NCI-H526 treated with DMSO at 0.1 percent for 48 hours (cell line): ENCODE data around the gene MAP2K4.

Experiments
- DNase-seq: peaks from one replicate; lab custom pipeline; 2025; lab: John Stamatoyannopoulos, UW

MAP2K4 gene

DNA sequence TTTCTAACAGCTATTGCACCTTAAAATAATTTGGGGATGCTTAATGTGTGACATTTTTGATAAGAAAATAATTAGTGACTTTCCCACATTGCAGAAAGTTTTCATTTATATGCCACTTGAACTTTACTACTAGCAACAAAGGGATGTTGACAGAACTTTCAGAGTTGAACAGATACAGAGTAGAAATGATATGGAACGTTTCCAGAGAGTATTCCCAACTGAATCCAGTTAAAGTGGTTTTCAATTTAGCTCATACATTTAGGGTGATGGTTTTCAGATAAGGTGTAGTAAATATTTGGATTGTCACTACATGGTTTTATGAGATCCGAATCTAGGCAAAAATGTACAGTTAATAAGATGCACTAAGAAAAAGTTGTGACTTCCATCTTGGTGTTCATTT lies 17.3 kb downstream of the MAP2K4 start:
- no peak for DNase-seq

DNA sequence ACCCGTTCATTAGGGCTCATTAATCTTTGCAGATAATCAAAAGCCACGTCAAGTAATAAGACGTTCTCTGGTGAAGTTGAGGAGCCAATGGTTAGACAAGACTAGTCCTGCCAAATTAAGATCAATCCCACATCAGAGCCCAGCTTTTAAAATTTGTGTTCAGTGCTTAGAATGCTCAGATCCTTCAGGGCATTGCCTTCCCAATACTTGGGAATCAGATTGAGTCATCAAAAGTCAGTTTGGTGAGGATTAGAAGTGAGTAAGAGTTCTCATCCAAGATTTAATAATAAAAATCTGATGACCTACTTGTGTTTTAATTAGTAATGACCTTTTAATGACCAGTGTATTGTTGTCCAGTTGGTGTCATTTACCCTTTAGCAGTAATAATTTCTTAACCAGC lies 19.8 kb downstream of the MAP2K4 start:
- no peak for DNase-seq

DNA sequence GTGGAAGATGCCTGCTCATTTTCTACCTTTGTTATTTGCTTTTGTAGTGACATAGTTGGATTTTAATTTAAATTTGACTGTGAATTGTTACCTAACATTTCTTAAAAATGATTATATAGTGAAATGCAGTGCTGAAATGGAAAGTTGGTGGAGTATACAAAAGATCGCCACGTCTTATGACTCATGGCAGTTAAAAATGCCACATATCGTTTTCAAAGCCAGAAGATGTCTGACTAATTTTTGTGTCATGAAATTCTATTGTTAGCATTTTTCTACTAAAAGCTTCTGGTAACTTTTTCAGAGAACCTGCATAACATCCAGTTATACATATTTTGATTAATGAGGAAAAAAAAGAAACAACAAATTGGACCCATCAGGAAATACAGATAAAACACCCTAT lies 20.6 kb downstream of the MAP2K4 start:
- no peak for DNase-seq

DNA sequence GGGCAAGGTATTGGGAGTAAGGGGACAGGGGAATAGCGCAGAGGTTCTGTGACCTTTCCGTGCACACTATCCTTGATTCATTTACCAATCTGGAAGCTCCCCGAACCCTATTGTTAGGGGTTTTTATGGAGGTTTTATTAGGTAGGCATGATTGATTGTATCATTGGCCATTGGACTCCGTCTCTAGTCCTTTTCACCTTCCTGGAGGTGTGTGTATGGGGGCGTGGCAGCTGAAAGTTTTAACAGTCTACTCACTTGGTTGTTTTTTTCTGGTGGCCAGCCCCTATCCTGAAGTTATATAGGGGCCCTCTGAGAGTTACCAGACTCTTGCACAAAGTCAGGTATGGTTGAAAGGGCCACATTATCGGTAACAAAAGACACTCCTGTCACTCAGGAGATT lies 23.0 kb downstream of the MAP2K4 start:
- DNase-seq: no peak

DNA sequence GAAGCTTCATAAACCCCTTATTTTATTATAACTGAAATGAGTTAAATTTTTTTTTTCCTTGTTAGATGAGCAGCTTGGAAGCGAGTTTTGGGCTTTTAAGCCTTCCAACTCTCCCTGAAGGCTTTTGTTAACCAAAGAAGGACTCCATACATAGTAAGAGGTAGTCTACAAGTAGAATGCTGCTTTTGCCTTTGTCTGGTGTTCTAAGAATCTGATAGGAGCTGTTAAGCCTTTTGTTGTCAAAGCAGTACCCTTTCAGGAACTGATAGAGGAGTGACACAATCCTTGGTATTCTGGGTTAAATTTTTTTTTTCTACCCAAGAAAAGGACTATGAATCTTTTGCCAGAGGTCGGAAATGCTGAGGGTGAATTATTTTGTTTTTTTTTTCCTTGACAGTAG lies 26.1 kb downstream of the MAP2K4 start:
- DNase-seq: no peak

DNA sequence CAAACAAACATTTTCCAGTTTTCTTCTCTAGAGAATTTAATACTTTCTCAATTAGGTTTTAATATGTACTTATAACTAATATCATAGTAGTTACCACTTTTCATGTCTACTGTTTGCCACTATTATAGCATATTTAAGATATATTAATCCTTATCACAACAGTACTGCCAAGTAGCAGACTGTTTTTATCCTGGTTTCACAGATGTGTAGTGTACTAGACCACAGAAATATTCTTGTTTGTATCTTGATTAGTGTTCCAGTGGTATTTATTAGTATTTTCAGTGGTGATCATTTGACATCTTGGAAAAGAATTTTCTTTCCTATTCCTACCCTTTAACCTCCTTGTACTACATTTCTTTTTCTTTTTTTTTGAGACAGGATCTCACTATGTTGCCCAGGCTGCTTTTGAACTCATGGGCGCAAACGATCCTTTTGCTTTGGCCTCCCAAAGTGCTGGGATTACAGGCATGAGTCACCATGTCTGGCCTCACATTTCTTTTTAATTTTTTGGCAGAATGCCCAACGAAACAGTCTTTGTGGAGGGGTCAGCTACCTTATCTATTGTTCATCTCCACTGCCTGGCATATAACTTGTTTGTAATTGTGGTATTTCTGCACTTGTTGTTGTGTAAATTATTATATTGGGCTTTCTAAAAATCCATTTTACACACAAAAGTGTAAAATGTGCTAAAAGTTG lies 27.2 kb downstream of the MAP2K4 start:
- DNase-seq: no peak

DNA sequence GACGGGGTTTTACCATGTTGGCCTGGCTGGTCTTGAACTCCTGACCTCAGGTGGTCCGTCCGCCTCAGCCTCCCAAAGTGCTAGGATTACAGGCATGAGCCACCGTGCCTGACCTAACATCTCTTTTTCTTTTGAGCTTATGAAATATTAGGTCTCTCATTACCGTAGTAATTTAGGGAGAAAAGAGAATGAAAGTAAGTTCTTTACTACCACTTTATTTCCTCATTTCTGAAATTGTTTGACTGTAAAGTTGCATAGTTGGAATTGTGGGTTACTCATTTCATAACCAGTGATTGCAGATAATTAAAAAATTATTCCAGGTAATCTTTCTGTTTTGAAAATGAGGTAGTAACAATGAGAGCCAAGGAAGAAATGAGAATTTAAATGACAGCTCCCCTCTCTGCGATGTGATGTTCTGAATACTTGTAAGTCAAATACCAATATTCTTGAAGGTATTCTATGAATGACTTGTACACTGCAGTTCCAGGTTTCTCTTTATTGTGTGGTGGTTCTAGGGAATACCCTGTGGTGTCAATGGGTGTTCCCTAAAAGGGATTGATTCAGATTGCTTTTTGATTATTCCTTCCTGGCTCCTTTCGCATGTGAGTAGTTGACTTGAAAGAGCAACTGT lies 28.3 kb downstream of the MAP2K4 start:
- DNase-seq: no peak

DNA sequence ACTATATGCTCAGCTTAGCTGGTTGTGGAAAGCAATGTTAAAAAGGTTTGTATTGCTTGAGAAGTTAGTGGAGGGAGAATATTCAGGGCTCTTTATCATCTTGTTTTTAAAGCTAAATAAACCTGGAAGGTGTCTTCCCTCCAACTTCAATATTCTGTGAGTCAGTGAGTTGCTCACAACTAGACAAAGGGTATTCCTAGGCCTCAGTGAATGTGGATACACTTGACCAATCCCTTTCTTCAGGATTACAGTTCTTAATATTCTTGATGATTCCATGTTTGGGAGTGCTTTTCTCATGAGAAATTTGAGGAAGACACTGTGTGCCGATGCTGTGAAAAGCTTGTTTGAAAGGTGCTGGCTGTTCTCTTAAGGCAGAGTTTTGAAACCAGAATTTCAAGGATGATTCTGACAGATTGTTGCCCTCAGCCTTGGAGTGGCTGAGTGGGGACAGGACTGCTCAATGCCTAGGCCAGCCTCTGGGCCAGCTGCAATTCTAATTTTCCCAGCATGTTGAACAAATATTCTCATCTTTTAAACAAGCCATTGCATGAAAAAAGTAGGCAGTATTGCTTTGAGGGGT lies 30.1 kb downstream of the MAP2K4 start:
- no peak for DNase-seq

DNA sequence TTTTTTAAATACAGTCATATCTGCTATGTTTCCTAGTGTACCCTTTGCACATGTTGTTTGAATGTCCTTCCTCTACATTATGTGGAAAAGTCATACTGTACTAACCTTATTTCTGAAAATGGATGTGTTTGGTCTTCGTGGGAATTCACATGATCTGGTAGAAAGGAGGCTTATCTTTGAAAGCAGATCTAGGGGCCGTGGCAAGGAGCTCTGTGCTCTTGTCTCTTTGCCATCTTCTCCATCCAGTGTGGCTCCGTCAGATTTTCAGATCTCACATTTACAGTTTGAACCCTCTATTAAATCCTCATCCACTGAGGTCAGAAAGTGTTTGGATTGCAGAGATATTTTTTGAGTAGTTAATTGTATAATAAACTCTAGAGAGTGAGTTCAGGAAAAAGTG lies 32.9 kb downstream of the MAP2K4 start:
- DNase-seq: no peak

DNA sequence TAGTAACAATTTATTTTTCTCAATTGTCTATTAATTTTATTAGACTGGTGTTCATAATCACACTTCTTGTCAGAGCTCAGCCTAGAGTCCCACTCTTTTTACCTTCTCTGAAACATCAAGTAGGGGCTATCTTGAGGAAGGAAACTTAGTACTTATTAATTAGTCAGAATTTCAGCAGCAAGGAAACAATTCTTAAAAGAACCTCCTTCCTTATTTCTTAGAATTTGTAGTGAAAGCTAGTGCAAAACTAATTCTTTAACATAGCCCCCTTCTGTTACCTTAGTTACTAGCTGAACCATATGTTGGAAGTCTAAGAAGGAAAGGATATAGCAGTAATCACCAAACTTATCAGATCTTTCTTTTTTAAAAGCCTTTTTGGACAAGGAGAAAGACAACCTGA lies 35.2 kb downstream of the MAP2K4 start:
- no peak for DNase-seq

DNA sequence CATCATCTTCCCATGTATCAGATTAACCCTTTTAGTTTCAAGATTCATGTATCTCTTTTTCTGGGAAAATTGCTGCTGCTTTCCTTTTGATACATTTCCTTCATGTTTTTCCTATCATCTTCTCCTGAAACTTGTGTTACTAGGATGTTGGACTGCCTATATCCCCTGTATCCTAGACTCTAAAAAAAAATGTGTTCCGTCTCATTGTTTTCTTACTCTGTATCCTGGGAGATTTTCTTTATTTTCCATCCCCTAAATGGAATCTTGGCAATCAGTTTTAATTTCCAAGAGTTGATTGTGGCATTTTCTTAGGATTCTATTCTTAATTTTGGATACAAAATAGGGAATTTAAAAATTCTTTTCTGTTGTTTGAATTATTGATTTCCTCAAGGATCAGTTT lies 36.8 kb downstream of the MAP2K4 start:
- no peak for DNase-seq

DNA sequence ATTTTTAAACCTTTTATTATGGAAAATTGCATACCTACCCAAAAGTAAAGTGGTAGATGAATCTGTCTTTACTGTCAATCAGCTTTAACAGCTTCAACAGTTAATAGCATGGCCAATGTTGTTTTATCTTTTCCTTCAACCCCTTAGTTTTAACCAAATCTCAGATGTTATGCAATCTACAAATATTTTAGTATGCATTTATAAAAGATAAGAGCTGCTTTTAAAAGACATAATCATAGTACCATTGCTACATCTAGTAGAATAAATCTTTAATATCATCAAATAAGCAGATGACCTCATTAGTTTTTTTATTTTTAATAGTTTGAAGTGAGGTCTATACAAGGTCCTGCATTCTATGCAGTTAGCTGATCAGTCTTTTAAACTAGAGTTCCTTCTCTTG lies 37.9 kb downstream of the MAP2K4 start:
- no peak for DNase-seq

DNA sequence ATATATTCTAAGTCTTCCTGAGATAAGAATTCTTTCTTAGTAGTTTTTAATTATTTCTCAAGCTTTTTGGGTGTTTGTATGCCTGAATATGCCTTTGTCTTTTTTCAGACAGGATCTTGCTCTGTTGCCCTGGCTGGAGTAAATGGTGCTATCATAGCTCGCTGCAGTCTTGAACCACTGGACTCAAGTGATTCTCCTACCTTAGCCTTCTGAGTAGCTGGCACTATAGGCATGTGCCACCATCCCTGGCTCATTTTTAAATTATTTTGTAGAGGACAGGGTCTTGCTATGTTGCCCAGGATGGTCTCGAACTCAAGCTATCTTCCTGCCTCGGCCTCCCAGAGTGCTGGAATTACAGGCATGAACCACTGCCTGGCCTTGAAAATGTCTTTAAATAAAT lies 41.6 kb downstream of the MAP2K4 start:
- DNase-seq: no peak

DNA sequence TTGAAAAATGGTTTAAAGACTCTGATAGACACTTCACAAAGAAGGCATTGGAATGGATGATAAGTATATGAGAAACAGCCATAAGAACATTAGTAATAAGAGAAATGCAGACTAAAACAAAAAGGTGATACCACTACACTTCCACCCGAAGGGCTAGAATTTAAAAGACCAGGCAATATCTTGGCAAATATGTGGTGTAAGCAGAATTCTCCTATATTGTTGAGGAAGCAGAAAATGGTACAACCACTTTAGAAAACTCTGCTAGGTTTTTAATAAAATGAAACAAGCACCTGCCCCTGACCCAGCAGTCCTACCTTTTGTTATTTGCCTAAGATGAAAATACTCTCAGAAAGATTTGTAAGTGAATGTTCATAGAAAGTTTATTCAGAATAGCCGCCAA lies 43.7 kb downstream of the MAP2K4 start:
- no peak for DNase-seq

DNA sequence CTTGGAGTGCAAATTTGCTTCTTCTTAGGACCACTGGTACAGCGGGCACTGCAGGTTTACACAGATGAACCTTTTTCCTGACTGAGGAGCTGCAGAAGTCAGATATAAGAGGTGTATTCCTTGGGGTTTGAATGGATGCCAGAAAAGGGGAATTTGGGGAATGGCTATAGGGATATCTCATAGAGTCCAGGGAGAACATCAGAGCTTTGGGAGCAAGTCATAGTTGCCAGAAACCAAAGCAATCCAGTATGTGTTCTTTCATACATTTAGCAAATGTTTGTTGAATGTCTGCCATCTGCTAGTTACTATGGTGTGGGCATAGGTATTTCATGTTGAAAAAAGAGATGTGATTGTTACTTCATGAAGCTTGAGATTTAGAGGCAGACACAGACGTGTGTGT lies 46.8 kb downstream of the MAP2K4 start:
- DNase-seq: no peak

DNA sequence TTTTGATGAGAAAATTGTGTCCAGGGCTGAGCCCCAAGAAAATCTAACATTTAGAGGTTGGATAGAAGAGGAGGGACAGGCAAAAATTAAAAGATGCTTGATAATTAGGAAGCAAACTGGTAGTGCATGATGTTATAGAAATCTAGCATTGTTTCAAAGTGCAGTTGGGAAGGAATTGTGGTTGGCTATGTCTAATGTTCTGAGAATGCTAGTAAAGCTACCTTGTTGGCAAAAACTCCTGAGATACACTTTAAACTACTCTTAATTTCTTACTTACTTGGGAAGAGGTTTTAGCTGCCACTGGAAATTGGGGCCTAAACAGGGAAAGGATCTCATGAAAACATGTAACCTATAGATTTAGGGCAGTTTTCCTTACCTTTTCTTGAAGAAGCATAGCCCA lies 48.3 kb downstream of the MAP2K4 start:
- DNase-seq: no peak

DNA sequence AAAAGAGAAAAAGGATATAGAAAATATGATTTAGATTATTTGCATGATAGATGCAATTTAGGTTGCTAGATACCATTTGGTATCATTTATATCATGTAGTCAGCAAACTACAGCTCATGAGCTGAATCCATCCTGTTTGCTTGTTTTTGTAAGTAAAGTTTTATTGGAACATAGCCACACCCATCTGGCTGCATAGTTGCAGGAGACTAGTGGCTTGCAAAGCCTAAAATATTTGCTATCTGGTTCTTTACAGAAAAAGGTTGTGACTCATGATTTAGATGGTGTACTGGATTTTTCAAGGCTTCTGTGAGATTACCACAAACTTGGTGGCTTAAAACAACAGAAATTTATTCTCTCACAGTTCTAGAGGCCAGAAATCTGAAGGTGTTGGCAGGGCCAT lies 49.9 kb downstream of the MAP2K4 start:
- DNase-seq: no peak

DNA sequence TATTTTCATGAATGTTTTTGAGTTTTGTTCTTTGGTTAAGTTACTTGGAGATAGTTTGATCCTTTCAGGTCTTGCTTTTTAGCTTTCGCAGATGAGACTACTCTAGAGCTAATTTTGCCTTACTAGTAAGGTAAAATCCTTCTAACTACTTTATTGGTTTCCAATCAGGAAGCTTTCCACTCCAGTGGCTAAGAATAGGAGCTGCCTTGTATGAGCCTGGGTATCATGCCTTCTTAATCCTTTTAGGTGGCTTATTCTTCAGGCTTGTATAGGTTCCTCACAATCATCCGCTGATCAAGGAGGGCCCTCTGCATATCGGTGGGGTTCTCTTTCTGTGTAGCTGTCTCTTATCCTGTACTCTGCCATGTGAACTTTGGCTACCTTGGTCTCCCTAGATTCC lies 53.7 kb downstream of the MAP2K4 start:
- no peak for DNase-seq

DNA sequence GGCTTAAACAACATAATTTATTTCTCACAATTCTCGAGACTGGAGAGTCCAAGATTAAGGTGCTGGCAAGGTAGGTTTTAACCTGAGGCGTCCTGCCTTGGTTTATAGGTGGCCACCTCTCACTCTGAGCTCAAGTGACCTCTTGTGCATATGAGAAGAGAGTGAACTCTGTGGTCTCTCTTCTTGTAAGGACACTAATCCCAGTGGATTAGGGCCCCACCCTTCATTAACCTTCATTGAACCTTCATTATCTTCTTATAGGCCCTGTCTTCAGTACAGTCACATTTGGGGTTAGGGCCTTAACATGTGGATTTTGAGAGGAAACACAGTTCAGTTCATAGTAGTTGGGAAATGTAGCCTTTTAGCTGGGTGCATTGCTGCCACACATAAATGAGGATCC lies 57.1 kb downstream of the MAP2K4 start:
- no peak for DNase-seq

DNA sequence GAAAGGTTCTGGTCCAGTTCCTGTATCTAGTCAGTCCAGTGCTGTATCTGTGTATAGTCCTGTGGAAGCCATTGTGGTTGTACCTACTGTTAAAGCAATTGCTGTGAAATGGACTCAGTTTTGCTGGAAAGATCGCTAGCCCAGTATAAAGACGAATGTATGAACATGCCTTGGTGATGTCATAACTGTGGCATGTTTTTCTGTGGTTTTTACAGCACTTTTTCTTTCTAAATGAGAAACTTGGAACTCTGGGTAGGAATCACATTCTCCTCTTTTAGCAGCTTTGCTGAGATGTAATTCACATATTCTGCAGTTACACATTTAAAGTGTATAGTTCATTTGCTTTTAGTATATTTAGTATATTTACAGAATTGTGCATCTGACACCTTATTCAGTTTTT lies 58.1 kb downstream of the MAP2K4 start:
- no peak for DNase-seq

DNA sequence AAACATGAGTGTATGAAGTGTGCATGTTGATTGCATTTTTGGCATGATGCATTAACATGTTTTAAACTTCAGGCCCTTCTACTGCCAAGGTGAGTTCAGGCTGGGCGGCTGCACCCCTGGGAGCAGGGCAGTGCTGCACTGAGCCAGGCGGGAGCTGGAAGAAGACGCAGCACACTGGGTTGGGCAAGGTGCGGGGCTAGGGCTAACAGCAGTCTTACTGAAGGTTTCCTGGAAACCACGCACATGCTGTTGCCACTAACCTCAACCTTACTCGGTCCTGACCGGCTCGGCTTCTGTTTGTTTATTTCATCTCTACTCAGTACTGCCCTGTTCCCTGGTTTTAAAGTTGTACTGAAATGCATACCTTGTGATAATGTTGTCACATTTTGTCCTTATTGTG lies 61.0 kb downstream of the MAP2K4 start:
- no peak for DNase-seq

DNA sequence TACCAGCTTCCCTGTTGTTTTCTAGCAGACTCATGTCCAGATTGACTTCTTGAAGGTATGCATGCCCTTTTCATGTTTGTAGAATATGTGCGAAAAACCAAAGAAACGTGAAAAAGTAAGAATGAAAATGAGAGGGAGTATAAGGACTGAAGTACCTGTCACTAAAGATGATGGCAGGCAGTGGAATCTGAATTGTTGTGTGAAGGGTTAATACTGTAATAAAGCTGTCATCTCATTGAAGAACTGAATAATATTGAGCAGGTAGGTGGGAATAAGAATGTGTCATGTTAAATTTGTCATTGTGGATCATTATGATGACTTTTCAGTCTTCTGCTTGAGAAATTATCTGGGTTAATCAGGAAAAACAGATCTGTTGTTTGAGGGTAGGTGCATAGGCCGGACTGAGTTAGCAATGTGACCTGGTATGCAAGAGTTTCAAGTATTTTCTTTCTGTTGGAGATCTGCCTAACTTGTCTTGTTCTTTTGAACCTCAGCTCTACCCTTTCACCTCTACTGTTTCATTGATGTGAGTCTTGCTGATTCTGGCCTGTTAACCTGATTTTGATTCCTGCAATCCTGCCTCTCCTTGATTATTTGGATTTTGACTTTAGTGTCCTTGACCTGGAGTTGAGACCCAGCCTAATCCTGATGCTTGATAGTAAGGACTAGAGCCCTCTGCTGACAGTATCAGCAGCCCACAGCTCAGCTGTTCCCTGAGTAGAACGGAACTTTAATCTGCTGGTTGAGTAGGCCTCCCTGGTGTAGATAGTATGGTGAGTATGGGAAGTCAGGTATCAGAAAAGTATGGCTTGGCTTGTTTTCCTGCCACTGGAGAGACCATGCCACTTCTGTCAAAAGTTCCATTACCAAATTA lies 64.6 kb downstream of the MAP2K4 start:
- no peak for DNase-seq

DNA sequence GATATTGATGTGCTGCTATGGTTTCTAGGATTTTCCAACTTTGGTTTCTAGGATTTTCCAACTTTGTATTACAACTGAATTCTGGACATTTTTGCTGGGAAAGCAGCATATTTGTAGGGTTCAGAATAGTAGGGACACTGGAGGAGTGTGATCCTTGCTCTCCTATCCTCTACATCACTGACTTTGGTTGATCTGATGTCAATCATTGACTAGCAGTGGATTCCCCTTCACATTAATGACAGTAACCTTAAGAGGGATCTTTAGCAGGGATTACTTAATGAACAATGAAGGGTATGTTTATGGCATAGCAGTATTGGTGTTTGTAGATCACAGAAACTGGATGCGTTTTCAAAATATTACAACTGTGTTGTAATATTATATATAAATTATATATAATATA lies 67.4 kb downstream of the MAP2K4 start:
- DNase-seq: no peak
